Keratinocyte (primary cell): ENCODE data around the gene ARHGAP4.

Experiments used
- EZH2 ChIP-seq: IDR thresholded peaks from one replicate; pipeline ENCODE4 v1.6.1; 2012; ENCODE audit warnings: inconsistent platforms, mild to moderate bottlenecking, low read length, moderate library complexity
- TF ChIP-seq, protein P1 (sequence below), 3 experiments: IDR thresholded peaks in 1 of 3; conservative IDR thresholded peaks in 1 of 3; optimal IDR thresholded peaks in 1 of 3; 2 replicates in 2 of 3; 3 replicates in 1 of 3; pipeline versions ENCODE3 to v1.5.1; 2011; ENCODE audit warnings: low read length in 3 of 3, mild to moderate bottlenecking in 3 of 3, moderate library complexity in 2 of 3, control low read depth in 1 of 3, inconsistent platforms in 1 of 3; ENCODE audit not compliant: insufficient read depth in 2 of 3; ENCODE audit errors: extremely low read depth in 1 of 3

DNA sequence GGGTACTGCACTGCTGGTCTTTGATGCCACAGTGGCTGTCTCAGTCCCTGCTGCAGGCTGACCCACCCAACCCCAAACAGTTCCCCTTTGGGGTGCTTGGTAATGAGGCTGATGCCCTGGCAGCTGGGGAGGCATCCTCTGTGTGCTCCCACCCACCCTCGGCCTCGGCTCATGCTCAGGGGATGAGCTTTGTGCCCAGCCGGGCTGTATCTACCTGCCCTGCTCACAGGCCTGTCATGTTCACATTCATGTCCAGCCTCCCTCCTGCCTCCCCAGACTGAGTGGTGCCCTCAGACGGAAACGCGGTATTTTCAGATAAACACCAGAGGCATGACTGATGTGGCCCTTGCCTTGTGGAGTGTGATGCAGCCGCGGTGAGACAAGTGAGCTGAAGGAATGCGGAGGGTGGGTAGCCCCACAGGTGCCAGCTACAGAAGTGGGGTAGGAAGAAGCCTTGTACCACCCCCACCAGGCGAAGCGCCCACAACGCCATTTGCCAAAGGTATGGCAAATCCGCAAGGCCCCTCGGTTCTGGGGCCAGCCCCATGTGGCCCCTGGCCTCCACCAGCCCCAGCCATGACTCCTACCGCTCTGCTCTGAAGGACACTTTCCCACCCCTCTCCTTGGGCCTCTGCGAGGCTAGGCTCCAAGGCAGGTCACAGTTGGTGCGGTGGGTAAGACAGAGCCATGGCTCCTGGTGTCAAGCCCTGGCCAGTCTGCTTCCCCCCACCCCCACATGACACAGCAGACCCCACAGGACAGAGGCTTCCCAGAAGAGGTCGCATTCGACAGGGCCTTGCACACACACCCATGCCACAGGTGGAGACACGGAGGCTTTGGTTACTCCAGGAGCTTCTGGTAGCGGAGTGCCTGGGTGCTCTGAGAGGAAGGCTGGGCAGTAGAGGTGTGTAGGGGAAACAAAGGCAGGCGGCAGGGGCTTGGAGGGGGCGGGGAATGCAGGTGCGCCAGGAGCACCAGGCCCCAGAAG lies 20.2 kb upstream of the ARHGAP4 start:
- TF ChIP-seq, protein P1, sequence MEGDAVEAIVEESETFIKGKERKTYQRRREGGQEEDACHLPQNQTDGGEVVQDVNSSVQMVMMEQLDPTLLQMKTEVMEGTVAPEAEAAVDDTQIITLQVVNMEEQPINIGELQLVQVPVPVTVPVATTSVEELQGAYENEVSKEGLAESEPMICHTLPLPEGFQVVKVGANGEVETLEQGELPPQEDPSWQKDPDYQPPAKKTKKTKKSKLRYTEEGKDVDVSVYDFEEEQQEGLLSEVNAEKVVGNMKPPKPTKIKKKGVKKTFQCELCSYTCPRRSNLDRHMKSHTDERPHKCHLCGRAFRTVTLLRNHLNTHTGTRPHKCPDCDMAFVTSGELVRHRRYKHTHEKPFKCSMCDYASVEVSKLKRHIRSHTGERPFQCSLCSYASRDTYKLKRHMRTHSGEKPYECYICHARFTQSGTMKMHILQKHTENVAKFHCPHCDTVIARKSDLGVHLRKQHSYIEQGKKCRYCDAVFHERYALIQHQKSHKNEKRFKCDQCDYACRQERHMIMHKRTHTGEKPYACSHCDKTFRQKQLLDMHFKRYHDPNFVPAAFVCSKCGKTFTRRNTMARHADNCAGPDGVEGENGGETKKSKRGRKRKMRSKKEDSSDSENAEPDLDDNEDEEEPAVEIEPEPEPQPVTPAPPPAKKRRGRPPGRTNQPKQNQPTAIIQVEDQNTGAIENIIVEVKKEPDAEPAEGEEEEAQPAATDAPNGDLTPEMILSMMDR (optimal IDR thresholded peaks at IDR 0.05 in 1 of 3, IDR thresholded peaks at IDR 0.05 in 1 of 3, conservative IDR thresholded peaks at IDR 0.05 in 1 of 3; ENCODE audit: extremely low read depth in 1 of 3, insufficient read depth in 2 of 3, low read length in 3 of 3) = no peak
- no peak for TF ChIP-seq EZH2
